ENCODE results near the gene HHIPL2. TPM values are rescaled to one million over a fixed set of nuclear protein-coding genes. Genes with fewer than 3 reads are reported as not detected.

Gene HHIPL2
- total RNA-seq, 4 donors from 2014 or later = not detected

DNA sequence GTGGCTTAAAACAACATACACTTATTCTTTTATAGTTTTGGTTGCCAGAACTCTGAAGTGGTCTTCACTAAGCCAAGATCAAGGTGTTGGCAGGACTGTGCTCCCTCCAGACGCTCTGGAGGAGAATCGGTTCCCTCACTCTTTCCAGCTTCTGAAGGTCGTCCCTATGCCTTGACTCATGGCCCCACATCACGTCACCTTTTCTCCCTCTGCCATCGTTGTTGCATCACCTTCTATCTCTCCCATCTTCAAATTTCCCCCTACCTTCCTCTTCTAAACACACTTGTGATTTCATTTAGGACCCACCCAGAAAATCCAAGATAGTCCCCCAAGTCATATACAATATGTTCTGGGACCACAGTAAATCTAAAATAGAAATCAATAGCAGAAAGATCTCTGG, 12.4 kb downstream of the HHIPL2 start:
- WGBS, 2 donors (ENCODE audit: low coverage in 1 of 2) = 77 to 82% methylated on average over 4 to 5 of the region's 5 CpGs
- H3K36me3 ChIP-seq = no peaks in the 10 kb centered on the region
- peaks cover 3% of the 10 kb centered on the region for H3K27me3 ChIP-seq
- no peak for TF ChIP-seq POLR2AphosphoS5 (IDR thresholded peaks at IDR 0.05)
- no peak for TF ChIP-seq EP300 (IDR thresholded peaks at IDR 0.05)
- TF ChIP-seq, protein P1, sequence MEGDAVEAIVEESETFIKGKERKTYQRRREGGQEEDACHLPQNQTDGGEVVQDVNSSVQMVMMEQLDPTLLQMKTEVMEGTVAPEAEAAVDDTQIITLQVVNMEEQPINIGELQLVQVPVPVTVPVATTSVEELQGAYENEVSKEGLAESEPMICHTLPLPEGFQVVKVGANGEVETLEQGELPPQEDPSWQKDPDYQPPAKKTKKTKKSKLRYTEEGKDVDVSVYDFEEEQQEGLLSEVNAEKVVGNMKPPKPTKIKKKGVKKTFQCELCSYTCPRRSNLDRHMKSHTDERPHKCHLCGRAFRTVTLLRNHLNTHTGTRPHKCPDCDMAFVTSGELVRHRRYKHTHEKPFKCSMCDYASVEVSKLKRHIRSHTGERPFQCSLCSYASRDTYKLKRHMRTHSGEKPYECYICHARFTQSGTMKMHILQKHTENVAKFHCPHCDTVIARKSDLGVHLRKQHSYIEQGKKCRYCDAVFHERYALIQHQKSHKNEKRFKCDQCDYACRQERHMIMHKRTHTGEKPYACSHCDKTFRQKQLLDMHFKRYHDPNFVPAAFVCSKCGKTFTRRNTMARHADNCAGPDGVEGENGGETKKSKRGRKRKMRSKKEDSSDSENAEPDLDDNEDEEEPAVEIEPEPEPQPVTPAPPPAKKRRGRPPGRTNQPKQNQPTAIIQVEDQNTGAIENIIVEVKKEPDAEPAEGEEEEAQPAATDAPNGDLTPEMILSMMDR (IDR thresholded peaks at IDR 0.05) = no peak
- no peak for TF ChIP-seq POLR2A (IDR thresholded peaks at IDR 0.05)
- no peaks in the 10 kb centered on the region for H3K4me1 ChIP-seq
- ATAC-seq = no peak
- no peak overlapping the region for H3K27ac ChIP-seq
- H3K9me3 ChIP-seq = no peaks in the 10 kb centered on the region
- no peak overlapping the region for H3K4me3 ChIP-seq

DNA sequence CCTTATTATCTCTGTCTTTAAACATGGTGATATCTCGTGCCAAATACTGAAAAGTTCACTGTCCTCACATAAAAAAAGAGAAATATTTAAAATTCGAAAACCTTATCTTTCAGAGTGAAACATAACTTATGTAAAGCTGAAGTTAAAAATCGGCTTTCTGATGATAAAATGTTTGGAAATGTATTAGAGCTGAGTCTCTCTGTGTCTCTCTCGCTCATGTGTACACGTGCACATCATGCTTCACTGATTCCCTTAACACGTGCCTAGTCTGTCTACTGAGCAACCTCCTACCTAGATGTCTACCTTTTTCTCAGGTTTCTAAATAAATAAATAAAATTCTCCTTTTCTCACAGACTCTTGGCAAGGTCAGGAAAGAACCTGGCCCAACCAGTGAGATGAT, 17.1 kb downstream of the HHIPL2 start:
- Histone ChIP-seq H3K4me3 (no peak overlapping the region), H3K27me3 (peaks cover 3% of the 10 kb centered on the region), H3K9me3 (no peaks in the 10 kb centered on the region), H3K4me1 (no peaks in the 10 kb centered on the region), H3K27ac (no peak overlapping the region), H3K36me3 (no peaks in the 10 kb centered on the region)
- TF ChIP-seq POLR2AphosphoS5 (IDR thresholded peaks at IDR 0.05) (no peak), POLR2A (IDR thresholded peaks at IDR 0.05) (no peak), EP300 (IDR thresholded peaks at IDR 0.05) (no peak)
- TF ChIP-seq, protein P1 (IDR thresholded peaks at IDR 0.05) = no peak
- ATAC-seq = no peak
- WGBS, 2 donors (ENCODE audit: low coverage in 1 of 2) = 72 to 87% methylated on average over 5 to 6 of the region's 6 CpGs

DNA sequence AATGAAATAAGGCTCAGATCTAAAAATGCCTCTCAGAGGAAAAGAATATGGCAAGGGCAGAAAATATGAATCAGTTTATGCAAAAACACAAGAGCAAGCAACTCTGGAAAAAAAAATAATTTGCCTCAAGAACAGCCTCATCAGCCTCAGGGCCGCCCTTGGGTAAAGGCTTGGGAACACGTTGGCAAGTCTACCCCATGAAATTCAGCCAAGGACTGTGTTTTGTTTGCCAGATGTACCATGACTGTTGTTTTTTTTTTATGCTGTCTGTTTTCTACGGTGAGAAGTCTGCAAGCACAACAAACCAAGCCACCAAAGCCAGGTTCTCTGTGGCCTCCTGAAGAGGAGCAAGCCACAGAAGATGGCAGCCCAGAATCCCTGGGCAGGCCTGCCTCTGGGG, 18.0 kb downstream of the HHIPL2 start:
- H3K27ac ChIP-seq = no peak overlapping the region
- no peaks in the 10 kb centered on the region for H3K9me3 ChIP-seq
- ATAC-seq = no peak
- H3K4me1 ChIP-seq = no peaks in the 10 kb centered on the region
- peaks cover 3% of the 10 kb centered on the region for H3K27me3 ChIP-seq
- H3K4me3 ChIP-seq = no peak overlapping the region
- 38 to 81% methylated on average over 2 to 3 of the region's 3 CpGs for WGBS, 2 donors (ENCODE audit: low coverage in 1 of 2)
- H3K36me3 ChIP-seq = no peaks in the 10 kb centered on the region
- no peak for TF ChIP-seq POLR2A (IDR thresholded peaks at IDR 0.05)
- TF ChIP-seq POLR2AphosphoS5 (IDR thresholded peaks at IDR 0.05) = no peak
- TF ChIP-seq EP300 (IDR thresholded peaks at IDR 0.05) = no peak
- TF ChIP-seq, protein P1 (IDR thresholded peaks at IDR 0.05) = no peak

DNA sequence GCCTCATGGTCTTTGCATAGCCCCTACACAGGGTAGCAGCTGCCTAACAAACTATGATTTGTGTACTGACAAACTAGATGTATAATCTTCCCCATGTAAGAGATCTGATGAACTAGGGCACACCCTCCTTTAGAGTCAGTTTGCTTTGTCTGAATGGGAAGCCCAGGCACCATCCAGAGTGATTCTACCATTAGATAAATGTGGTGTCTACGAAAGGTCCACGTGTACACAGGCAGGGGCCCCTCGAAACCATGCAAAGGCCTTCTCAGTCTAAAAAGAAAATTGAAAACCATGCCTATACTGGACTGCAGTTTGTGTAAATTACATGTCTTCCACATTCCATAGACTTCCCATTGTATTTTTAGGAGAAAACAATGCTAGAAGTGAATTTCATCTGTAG, 18.7 kb downstream of the HHIPL2 start:
- H3K4me1 ChIP-seq = no peaks in the 10 kb centered on the region
- H3K27ac ChIP-seq = no peak overlapping the region
- H3K27me3 ChIP-seq = peaks cover 3% of the 10 kb centered on the region
- 79 to 89% methylated on average over 3 of the region's 3 CpGs for WGBS, 2 donors (ENCODE audit: low coverage in 1 of 2)
- no peak for TF ChIP-seq POLR2AphosphoS5 (IDR thresholded peaks at IDR 0.05)
- no peak for TF ChIP-seq POLR2A (IDR thresholded peaks at IDR 0.05)
- TF ChIP-seq EP300 (IDR thresholded peaks at IDR 0.05) = no peak
- TF ChIP-seq, protein P1 (IDR thresholded peaks at IDR 0.05) = no peak
- no peak overlapping the region for H3K4me3 ChIP-seq
- H3K36me3 ChIP-seq = no peaks in the 10 kb centered on the region
- no peaks in the 10 kb centered on the region for H3K9me3 ChIP-seq
- no peak for ATAC-seq

DNA sequence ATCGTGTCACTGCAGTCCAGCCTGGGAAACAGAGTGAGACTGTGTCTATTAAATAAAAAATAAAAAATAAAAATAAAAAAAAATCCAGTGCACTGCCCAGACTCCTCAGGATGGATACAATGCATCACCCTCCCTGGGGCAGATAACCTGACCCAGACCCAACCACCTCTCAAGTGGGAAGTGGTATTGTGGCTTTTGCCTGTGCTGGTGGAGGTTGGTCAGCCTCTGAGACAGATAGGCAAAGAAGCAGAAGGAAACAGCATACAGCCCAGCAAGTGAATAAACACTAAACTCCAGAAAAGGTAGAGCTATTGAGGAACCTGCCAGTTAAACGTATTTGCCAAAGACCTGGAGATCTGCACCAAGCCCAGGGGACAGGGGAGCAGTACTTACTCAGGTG, 22.0 kb downstream of the HHIPL2 start:
- WGBS, 2 donors (ENCODE audit: low coverage in 1 of 2) = 67 to 92% methylated on average over 1 to 2 of the region's 2 CpGs
- Histone ChIP-seq H3K4me3 (no peak overlapping the region), H3K27me3 (no peaks in the 10 kb centered on the region), H3K27ac (no peak overlapping the region), H3K9me3 (no peaks in the 10 kb centered on the region), H3K4me1 (no peaks in the 10 kb centered on the region), H3K36me3 (no peaks in the 10 kb centered on the region)
- ATAC-seq = no peak
- TF ChIP-seq, protein P1 (IDR thresholded peaks at IDR 0.05) = no peak
- TF ChIP-seq EP300 (IDR thresholded peaks at IDR 0.05) = no peak
- no peak for TF ChIP-seq POLR2AphosphoS5 (IDR thresholded peaks at IDR 0.05)
- TF ChIP-seq POLR2A (IDR thresholded peaks at IDR 0.05) = no peak
